ENCODE measurements around the gene C6orf47.

C6orf47 gene

GRCh38 chr6:31639043-31639442 is 21.5 kb downstream of the C6orf47 start:
- H3K23ac ChIP-seq (ENCODE audit: low read length), result no peak overlapping the region
- WGBS (ENCODE audit: extremely low coverage, insufficient coverage, insufficient read length), result no CpG with 5 or more reads among the region's 9 CpGs
- no peak overlapping the region for H3K4ac ChIP-seq (ENCODE audit: low read depth, low read length)
- H3K79me2 ChIP-seq (ENCODE audit: control insufficient read depth, insufficient read depth, low read length, poor library complexity), result no peaks in the 10 kb centered on the region
- H3K4me2 ChIP-seq (ENCODE audit: low read length), result no peak overlapping the region
- H2AFZ ChIP-seq (ENCODE audit: insufficient read depth, low read length, poor library complexity), result no peak overlapping the region
- H3K36me3 ChIP-seq (ENCODE audit: control insufficient read depth in 1 of 2, insufficient read depth in 2 of 2, low read length in 2 of 2), result peaks cover 73 to 86% of the 10 kb centered on the region in 2 experiments
- no peak overlapping the region for H4K12ac ChIP-seq (ENCODE audit: low read depth, low read length)
- H2AK5ac ChIP-seq (ENCODE audit: low read length), result no peak overlapping the region
- no peak overlapping the region for H2BK120ac ChIP-seq (ENCODE audit: insufficient read depth, low read length, poor library complexity)
- H2BK12ac ChIP-seq (ENCODE audit: low read length), result no peak overlapping the region
- H3K4me3 ChIP-seq (ENCODE audit: low read depth, low read length), result no peak overlapping the region
- H3K18ac ChIP-seq (ENCODE audit: low read length), result no peak overlapping the region
- no peak overlapping the region for H4K91ac ChIP-seq (ENCODE audit: low read depth, low read length)
- H3K14ac ChIP-seq (ENCODE audit: low read length), result no peak overlapping the region
- H3K9ac ChIP-seq (ENCODE audit: low read length), result no peak overlapping the region
- H3K27ac ChIP-seq (ENCODE audit: low read depth, low read length), result no peak overlapping the region
- no peak for DNase-seq
- H3K9me3 ChIP-seq (ENCODE audit: insufficient read depth, low read depth, low read length), result peaks cover under 1% of the 10 kb centered on the region
- no peaks in the 10 kb centered on the region for H3K79me1 ChIP-seq (ENCODE audit: low read length)
- no peaks in the 10 kb centered on the region for H3K4me1 ChIP-seq (ENCODE audit: control insufficient read depth in 1 of 2, insufficient read depth in 2 of 2, low read length in 2 of 2)
- no peak overlapping the region for H4K8ac ChIP-seq (ENCODE audit: low read depth, low read length)
- no peaks in the 10 kb centered on the region for H3K27me3 ChIP-seq (ENCODE audit: insufficient read depth, low read length)
- no peak overlapping the region for H2BK5ac ChIP-seq (ENCODE audit: low read depth, low read length, poor library complexity)

GRCh38 chr6:31636698-31637596 is 23.6 kb downstream of the C6orf47 start:
- peaks cover 80 to 90% of the 10 kb centered on the region in 2 experiments for H3K36me3 ChIP-seq (ENCODE audit: control insufficient read depth in 1 of 2, insufficient read depth in 2 of 2, low read length in 2 of 2)

DNA sequence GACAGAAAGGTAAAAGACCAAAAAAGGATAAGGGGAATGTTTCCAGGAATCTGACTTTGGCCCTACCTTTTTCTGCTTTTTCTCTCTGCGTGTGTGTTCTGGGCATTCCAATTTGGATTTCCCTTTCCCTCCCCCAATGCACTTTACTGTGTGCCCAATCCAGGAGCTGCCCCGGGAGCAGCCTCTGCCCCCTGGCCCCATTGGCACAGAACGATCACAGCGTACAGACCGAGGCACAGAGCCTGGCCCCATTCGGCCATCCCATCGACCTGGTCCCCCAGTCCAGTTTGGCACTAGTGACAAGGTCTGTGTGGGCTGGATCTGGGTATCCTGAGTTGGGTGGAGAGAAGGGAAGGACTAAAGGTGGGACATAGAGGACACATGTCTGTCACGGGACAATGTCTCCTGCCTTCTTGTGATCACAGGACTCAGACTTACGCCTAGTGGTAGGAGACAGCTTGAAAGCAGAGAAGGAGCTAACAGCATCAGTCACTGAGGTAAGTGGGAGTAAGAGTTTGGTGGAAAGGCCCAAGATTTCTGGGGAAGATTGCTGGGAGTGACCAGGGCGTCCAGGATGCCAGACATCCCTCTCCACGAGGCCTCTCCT is 25.5 kb downstream of the C6orf47 start:
- H2BK120ac ChIP-seq (ENCODE audit: insufficient read depth, low read length, poor library complexity), result no peak overlapping the region
- H2AK5ac ChIP-seq (ENCODE audit: low read length), result no peak overlapping the region
- no peak overlapping the region for H3K23ac ChIP-seq (ENCODE audit: low read length)
- no peak overlapping the region for H3K4me2 ChIP-seq (ENCODE audit: low read length)
- H3K4me1 ChIP-seq (ENCODE audit: control insufficient read depth in 1 of 2, insufficient read depth in 2 of 2, low read length in 2 of 2), result no peaks in the 10 kb centered on the region
- H3K18ac ChIP-seq (ENCODE audit: low read length), result no peak overlapping the region
- H2AFZ ChIP-seq (ENCODE audit: insufficient read depth, low read length, poor library complexity), result no peak overlapping the region
- peaks cover 80 to 90% of the 10 kb centered on the region in 2 experiments for H3K36me3 ChIP-seq (ENCODE audit: control insufficient read depth in 1 of 2, insufficient read depth in 2 of 2, low read length in 2 of 2)
- H4K12ac ChIP-seq (ENCODE audit: low read depth, low read length), result no peak overlapping the region
- H3K9me3 ChIP-seq (ENCODE audit: insufficient read depth, low read depth, low read length), result no peaks in the 10 kb centered on the region
- H3K27me3 ChIP-seq (ENCODE audit: insufficient read depth, low read length), result no peaks in the 10 kb centered on the region
- H2BK12ac ChIP-seq (ENCODE audit: low read length), result no peak overlapping the region
- no peak overlapping the region for H4K91ac ChIP-seq (ENCODE audit: low read depth, low read length)
- H4K8ac ChIP-seq (ENCODE audit: low read depth, low read length), result no peak overlapping the region
- no peak overlapping the region for H3K14ac ChIP-seq (ENCODE audit: low read length)
- no peak overlapping the region for H3K9ac ChIP-seq (ENCODE audit: low read length)
- H3K27ac ChIP-seq (ENCODE audit: low read depth, low read length), result no peak overlapping the region
- H3K79me1 ChIP-seq (ENCODE audit: low read length), result no peaks in the 10 kb centered on the region
- H3K4me3 ChIP-seq (ENCODE audit: low read depth, low read length), result no peak overlapping the region
- WGBS (ENCODE audit: extremely low coverage, insufficient coverage, insufficient read length), result no CpG with 5 or more reads among the region's 11 CpGs
- H2BK5ac ChIP-seq (ENCODE audit: low read depth, low read length, poor library complexity), result no peak overlapping the region
- no peak for DNase-seq
- no peaks in the 10 kb centered on the region for H3K79me2 ChIP-seq (ENCODE audit: control insufficient read depth, insufficient read depth, low read length, poor library complexity)
- no peak overlapping the region for H3K4ac ChIP-seq (ENCODE audit: low read depth, low read length)

More at GRCh38 chr6:31636698-31637596, 23.6 kb downstream of the C6orf47 start:
- no peak for DNase-seq
- Histone ChIP-seq H3K4me2 (ENCODE audit: low read length) (no peak overlapping the region), H2BK12ac (ENCODE audit: low read length) (no peak overlapping the region), H3K4ac (ENCODE audit: low read depth, low read length) (no peak overlapping the region), H4K91ac (ENCODE audit: low read depth, low read length) (no peak overlapping the region), H3K27ac (ENCODE audit: low read depth, low read length) (no peak overlapping the region), H3K4me1 (ENCODE audit: control insufficient read depth in 1 of 2, insufficient read depth in 2 of 2, low read length in 2 of 2) (no peaks in the 10 kb centered on the region), H2BK120ac (ENCODE audit: insufficient read depth, low read length, poor library complexity) (no peak overlapping the region), H3K79me2 (ENCODE audit: control insufficient read depth, insufficient read depth, low read length, poor library complexity) (no peaks in the 10 kb centered on the region), H3K9ac (ENCODE audit: low read length) (no peak overlapping the region), H4K8ac (ENCODE audit: low read depth, low read length) (no peak overlapping the region), H3K27me3 (ENCODE audit: insufficient read depth, low read length) (no peaks in the 10 kb centered on the region), H2BK5ac (ENCODE audit: low read depth, low read length, poor library complexity) (no peak overlapping the region), H2AFZ (ENCODE audit: insufficient read depth, low read length, poor library complexity) (no peak overlapping the region), H3K14ac (ENCODE audit: low read length) (no peak overlapping the region), H3K4me3 (ENCODE audit: low read depth, low read length) (no peak overlapping the region), H2AK5ac (ENCODE audit: low read length) (no peak overlapping the region), H4K12ac (ENCODE audit: low read depth, low read length) (no peak overlapping the region), H3K23ac (ENCODE audit: low read length) (no peak overlapping the region), H3K18ac (ENCODE audit: low read length) (no peak overlapping the region), H3K79me1 (ENCODE audit: low read length) (no peaks in the 10 kb centered on the region), H3K9me3 (ENCODE audit: insufficient read depth, low read depth, low read length) (no peaks in the 10 kb centered on the region)
- no CpG with 5 or more reads among the region's 27 CpGs for WGBS (ENCODE audit: extremely low coverage, insufficient coverage, insufficient read length)

- Histone ChIP-seq H4K91ac (ENCODE audit: low read depth, low read length) (no peak overlapping the region), H2BK5ac (ENCODE audit: low read depth, low read length, poor library complexity) (no peak overlapping the region), H3K23ac (ENCODE audit: low read length) (no peak overlapping the region), H2AK5ac (ENCODE audit: low read length) (no peak overlapping the region), H3K4me2 (ENCODE audit: low read length) (no peak overlapping the region), H3K9ac (ENCODE audit: low read length) (no peak overlapping the region), H3K4me3 (ENCODE audit: low read depth, low read length) (no peak overlapping the region), H3K9me3 (ENCODE audit: insufficient read depth, low read depth, low read length) (no peaks in the 10 kb centered on the region), H3K27me3 (ENCODE audit: insufficient read depth, low read length) (no peaks in the 10 kb centered on the region), H3K79me2 (ENCODE audit: control insufficient read depth, insufficient read depth, low read length, poor library complexity) (no peaks in the 10 kb centered on the region), H3K79me1 (ENCODE audit: low read length) (no peaks in the 10 kb centered on the region), H3K36me3 (ENCODE audit: control insufficient read depth in 1 of 2, insufficient read depth in 2 of 2, low read length in 2 of 2) (peaks cover 84 to 90% of the 10 kb centered on the region in 2 experiments), H4K12ac (ENCODE audit: low read depth, low read length) (no peak overlapping the region), H3K14ac (ENCODE audit: low read length) (no peak overlapping the region), H2AFZ (ENCODE audit: insufficient read depth, low read length, poor library complexity) (no peak overlapping the region), H3K18ac (ENCODE audit: low read length) (no peak overlapping the region), H3K4me1 (ENCODE audit: control insufficient read depth in 1 of 2, insufficient read depth in 2 of 2, low read length in 2 of 2) (no peaks in the 10 kb centered on the region), H3K4ac (ENCODE audit: low read depth, low read length) (no peak overlapping the region), H2BK12ac (ENCODE audit: low read length) (no peak overlapping the region), H3K27ac (ENCODE audit: low read depth, low read length) (no peak overlapping the region), H2BK120ac (ENCODE audit: insufficient read depth, low read length, poor library complexity) (no peak overlapping the region), H4K8ac (ENCODE audit: low read depth, low read length) (no peak overlapping the region)
- whole genome bisulfite sequencing (ENCODE audit: extremely low coverage, insufficient coverage, insufficient read length), result no CpG with 5 or more reads among the region's 3 CpGs
- no peak for DNase-seq
Measured at GRCh38 chr6:31634131-31634530, 26.4 kb downstream of the C6orf47 start.
